GM18511 (cell line): Measurements from ENCODE around the gene VAV2.
"Not testable (repeated sequence)": the region's sequence is repeated elsewhere in the genome, so short reads cannot be mapped to it uniquely, and the experiment has no call there.

Source experiments
- ATAC-seq: cut with Tn5 transposase; IDR thresholded peaks from one replicate; pipeline ENCODE4 v1.9.1; 2021; ENCODE audit warnings: mild to moderate bottlenecking, moderate library complexity; ENCODE audit not compliant: unreplicated experiment

The VAV2 gene

DNA sequence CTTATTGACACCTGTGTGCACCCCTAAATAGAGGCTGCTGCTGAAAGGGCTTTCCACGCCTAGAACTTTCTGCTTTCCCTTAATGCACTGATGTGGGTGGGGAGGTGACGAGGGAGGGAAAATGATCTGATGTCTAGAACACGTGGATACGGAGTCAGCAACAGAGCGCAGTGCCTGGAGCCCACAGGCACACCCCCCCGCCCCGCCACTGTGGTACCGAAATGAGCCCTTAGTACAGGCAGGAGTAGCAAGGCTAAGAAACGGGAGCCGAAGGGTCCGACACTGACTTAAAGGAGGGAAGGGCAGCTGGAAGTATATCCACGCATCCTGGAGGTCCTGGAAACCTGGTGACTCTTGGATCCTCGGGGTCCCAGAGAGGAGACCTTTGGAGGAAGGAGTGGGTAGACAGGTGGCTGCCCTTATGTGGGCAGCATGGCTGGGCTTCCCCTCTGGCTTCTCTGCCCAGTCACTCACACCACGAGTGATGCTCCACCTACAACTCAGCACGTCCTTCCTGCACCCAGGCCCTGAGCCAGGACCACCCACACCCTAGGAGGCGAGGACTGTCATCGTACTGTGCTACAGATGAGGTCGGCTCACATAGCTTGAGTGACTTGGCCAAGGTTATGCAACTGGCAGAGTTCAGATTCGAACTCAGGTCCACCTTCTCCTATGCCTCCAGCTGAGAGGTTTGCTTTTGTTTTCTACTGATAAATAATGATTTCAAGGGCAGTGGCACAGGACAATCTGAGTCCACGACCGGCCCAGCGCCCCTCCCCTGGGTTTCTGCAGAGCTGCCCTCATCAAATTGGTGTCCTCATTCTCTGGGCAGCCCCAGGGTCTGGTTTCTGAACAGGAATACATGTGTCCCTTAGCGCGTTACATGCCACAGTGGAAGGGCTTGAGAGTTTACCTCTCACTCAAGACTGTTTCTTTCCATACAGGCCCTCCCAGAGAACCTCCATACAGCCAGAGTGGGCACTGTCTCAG, 4.7 kb upstream of the VAV2 start:
- no peak for ATAC-seq

DNA sequence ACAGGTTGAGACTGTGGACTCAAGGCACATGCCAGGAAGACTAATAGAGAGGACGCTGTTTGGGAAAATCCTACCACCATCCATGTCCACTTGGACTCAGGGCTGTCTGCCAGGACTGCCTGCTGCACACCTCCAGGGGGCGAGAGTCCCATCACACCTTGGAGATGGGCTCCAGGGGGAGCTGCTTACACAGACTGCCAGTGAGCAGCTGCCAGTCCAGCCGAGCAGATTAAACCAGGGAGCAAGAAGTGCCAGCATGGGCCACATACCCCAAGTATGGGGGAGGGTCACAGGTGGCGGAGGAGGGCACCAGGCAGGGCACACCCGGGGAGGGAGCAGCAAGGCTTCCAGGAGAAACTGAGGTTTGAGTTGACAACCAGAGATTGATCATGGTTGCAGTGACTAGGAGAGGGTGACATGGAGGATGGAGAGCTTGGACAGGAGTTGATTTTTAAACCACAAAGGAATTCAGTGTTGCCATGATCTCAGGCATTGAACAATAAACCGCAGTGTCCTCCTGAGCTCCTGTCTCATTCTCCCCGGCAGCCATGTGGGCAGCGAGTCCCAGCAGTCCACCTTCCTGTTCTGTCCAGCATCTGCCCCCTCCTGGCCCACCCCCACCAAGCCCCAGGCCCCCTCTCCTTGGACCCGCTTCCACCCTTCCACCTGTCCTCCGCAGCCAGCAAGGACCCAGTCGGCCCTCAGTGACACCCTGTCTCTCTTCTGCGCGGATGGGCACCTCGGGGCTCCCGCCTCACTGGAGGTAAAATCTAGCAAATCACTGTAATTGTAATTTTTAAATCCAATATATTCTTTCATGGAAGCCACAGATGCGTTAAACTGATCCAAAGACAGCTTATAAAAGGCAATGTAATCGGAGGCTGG, 3.1 kb upstream of the VAV2 start:
- ATAC-seq, result no peak

DNA sequence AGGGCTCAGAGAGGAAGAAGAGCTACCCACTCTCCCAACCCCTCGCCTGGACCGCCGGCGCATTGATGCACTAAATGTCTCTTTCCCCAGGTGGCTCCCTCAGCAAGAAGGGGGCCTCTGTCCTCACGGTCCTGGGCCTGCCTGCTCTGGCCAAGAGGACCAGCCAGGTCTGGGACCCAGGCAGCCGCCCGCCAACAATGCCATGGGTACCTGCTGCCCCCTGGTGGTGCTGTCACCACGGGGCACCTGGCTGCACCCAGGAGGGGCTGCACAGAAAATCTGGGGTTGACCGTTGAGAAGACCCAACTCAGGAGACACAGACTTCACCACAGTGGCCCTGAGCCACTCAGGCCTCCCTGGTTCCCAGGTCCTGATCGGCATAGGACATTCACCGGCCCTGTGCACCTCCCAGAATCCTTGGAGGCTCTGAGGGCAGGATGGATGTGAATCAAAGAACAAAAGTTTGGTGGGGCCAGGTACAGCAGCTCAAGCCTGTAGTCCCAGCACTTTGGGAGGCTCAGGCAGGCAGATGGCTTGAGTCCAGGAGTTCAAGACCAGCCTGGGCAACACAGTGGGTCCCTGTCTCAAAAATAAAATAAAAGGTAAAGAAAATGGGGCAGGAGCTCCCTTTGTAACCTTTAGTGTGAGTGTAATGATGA, 2.4 kb upstream of the VAV2 start:
- no peak for ATAC-seq

DNA sequence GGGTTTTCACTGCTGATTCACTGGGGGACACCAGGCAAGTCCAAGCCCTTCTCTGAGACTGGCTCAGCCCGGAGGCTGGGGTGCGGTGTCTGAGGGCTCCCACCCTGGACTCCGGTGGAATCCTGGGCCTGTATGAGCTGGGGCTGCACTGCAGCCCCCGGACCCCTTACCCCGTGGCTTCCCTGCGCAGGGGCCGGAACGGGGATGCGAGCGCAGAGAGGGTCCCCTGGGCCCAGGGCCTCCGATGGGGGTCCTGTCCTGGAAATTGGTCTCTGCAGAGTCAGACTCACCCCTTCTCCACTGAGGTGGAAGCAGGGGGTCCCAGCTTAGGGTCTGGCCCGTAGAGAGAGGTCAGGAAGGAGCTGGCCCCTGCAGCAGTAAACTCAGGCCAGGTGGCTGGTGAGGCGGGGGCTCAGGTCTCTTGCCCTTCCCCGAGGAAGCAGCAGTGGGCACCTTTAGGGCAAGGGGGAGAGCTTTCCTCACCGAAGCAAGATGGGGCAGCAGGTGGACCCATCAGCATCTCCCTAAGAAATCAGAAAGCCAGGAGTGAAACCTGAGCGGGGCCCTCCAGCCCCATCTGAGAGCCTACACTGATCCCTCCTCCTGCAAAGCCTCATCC, 1.6 kb upstream of the VAV2 start:
- ATAC-seq, result no peak

DNA sequence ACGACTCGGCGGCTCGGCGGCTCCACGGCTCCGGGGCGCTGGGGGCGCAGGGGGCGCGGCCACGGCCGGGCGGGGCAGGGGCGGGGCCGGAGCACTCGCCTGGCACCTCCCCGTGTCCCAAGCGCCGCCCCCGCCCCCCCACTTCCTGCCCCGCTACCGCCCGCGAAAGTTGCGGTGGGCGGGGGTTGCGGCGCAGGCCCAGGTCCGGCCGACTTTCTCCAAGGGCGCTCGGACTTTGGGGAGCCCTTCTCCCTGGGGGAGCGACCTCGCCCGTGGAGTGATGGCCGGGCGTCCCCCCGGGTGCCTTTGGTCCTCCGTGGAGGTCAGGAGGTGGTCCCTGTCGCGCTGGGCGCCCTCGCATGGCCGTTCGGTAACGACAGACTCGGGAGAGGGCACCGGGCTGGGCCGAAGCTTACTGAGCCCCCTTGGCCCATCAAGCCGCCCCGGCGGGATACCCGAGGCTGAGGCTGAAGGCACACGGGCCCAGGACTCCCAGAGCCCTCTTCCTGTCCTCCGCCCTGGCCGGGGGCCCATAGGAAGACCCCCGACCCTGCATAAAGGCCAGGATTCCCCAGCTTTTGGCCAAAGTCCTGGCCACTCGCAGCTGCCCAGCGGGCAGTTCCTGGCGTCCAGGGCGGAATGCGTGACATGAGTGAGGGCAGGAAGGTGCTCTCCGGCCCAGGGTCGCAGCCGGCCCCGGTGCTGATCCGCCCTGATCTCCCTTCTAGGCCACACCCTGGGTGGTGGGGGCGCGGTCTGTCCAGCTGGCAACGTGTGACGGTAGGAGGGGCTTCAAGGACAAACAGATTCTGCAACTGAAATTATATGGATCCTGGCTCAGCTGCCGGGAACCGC, 883 bp upstream of the VAV2 start:
- peak; percentile 62 for ATAC-seq

DNA sequence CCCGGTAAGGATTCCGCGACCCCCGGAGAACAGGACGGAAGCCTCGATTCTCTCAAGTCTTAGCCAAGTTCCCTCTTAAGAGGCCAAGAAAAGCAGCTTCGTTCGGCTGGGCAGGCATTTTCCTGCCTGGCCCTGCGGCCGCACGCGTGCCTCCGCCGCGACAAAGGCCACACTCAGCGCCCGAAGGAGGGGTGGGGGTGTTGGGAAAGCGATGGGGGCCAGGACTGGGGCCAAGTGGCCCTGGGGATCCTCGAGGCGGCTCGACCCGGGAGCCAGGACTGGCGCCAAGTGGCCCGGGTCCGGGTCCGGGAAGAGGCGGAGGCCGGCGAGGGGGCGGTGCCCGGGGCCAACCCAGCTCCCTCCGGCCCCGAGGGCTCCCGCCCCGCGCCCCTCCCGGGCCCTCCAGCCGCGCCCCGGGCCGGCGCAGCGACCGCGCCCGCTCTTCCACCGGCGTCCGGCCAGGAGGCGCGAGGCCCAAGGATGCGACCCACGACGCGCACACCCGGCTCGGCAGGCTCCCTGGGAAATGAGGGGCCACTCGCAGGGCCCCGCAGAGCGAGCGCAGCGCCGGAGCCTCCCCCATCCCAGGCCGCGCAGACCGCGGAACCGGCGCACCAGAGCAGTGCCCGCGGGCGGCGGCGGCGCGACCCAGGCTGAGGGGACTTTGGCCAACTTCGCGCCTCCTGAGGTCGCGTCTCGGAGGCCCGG, 756 bp downstream of the VAV2 start:
- ATAC-seq, result peak; percentile 17

DNA sequence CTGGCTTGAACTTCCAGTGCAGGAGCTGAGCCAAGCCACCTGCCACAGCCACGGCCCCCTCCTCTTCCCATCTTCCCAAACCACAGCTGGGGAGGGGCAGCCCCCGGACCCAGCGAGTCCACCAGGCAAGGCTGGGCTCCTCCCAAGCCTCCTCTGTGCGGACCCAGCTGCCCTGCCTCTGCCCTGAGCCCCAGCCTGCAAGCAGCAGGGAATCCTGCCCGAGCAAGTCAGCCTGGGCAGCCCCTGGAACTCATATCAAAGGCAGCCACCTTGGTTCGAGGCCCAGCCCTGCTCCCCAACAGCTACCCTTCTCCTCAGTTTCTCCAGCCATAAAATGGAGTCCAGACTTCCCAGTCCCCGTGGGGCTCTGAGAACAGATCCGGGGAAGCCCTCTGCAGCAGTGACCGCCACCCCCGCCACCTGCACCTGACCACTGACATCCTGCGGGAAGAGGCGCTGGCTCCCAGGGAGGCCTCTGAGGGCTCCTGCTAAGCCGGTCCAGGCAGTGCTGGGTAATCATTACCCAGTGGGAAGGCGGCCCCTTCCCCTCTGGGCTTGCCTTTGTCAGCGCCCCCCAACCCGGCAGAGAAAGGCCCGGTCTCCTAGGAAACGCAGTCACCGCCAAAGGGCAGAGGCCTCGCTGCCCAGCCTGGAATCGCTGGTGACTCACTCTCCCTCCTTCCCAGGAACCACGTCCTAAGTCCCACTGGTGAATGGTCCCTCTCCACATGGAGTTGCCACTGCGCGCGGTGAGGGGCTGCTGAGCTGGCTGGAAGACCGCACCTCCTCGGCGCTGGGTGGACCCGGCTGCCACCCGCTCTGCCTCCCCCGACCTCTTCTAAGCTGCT, 1.5 kb downstream of the VAV2 start:
- ATAC-seq, result no peak

DNA sequence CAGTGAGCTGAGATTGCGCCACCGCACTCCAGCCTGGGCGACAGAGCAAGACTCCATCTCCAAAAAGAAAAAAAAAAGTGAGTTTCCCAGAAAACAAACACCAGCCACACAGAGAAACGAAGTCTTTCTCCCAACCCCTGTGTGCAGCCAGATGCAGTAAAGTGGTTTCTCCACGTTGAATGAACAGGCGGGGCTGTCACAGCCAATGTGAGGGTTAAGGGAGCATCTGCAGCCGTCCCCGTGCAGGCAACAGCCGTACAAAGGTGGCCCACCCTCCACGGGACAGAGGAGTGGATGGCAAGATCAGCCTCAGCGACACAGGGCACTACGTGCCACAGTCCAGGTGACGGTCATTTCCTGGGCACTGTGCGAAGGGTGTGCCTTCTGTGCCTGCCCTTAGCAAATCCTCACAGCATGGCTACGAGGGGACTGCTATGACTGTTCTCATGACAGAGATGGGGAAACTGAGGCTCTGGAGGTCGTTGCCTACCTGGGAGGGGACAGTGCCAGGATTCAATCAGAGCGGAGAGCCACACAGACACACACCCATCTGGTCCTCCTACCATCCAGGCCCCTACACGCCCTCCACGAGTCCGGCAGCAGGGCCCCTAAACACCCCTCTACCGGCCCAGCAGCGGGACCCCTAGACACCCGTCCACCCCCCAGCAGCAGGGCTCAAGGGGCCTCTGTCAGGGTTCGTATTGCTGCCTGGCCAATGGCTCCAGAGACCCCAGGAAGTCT, 2.3 kb downstream of the VAV2 start:
- ATAC-seq, result no peak

DNA sequence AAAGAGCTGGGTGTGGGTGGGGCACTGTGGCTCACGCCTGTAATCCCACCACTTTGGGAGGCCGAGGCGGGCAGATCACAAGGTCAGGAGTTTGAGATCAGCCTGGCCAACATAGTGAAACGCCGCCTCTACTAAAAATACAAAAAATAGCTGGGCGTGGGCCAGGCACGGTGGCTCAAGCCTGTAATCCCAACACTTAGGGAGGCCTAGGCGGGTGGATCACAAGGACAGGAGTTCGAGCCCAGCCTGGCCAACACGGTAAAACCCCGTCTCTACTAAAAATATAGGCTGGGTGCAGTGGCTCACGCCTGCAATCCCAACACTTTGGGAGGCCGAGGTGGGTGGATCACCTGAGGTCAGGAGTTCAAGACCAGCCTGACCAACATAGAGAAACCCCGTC, 3.4 kb downstream of the VAV2 start:
- ATAC-seq, result not testable (repeated sequence)

DNA sequence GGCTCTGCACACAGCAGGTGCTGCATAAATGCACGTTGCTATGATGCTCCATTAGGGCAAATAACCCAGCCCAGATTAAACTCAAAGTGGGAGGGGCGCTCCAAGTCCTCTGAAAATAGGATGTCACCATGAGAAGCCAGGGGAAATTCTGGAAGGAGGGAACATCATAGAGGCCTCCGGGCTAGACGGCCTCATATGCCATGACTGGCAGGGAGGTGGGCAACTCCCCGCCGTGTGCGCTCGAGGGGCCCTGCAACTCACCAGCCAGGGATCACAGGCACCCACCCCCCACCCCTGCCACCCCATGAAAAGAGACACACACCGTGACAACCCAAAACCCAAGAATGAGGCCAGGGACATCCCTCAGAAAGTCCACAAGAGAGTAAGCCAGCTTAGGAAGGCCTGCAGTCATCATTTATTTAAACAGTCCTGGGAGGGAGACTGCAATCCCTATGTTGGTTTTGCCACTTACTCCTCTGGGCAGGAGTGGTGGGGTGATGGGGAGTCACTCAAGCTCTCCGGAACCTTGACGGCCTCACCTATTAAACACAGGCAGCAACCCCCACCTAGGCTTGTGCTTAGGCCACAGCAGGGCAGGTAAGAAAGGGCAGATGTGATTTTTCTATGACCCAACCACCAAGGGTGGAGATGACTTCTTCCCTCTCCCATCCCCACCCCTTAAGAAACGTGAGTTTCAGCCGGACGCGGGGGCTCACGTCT, 4.0 kb downstream of the VAV2 start:
- no peak for ATAC-seq

DNA sequence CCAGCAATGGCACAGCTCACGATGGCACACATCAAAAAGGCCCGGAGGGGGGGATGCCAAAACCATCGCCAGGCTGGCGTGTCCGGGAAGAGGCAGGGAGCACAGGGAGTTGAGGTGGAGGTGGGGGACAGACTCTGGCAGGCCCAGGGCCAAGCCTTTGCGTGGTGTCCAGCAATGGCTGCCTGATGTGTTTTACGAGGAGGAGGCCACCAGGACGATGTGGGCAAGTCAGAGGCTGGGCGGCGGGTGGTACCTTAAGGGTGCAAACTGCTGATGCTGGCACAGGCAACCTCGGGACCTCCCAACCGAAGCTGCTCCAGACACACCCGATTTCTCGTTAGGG, 4.7 kb downstream of the VAV2 start:
- no peak for ATAC-seq

DNA sequence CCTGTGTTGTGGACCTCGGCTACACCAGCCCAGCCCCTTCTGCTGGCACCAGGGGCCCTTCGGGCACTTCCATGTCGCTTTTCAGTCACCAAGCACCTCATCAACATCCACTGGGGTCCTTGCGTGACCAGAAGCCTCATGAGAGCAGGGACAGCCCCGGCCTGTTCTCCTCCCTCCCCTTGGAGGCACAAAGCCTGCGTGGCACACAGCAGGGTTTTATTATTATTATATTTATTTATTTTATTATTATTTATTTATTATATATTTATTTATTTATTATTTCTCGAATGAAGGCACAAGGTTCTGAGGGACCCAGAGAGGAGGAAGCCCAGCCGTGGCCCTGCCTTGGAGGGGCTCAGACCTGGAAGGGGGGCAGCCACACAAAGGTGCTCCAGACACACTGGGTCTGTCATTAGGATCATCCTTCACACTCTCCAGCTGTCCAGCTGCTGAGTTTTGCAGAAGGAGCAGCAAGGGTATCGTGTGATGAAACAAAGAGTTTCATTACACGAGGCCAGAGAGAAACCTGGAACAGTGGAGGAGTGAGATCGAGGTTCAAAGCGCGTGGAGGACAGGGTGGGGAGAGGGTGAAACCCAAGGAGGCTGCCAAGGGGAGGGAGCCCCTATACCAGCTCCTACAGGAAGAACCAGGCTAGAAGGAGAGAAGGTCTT, 5.2 kb downstream of the VAV2 start:
- ATAC-seq, result no peak

DNA sequence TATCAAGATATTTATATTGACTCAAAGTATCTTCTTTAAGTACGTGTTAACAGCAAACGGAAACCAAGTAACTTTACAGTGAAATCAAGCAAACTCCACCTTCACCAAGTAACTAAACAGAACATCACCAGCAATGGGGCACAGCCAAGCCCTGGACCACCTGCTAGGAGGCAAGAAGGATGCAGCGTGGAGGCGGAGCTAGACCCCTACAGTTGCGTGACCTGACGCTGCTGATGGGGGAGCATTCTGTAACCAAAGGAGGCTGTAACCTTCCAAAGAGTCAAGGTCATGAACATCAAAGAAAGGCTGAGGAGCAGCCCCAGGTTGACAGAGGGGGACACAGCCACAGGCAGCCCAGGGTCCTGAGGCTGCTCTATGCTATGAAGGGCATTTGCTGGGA, 6.1 kb downstream of the VAV2 start:
- ATAC-seq, result no peak

DNA sequence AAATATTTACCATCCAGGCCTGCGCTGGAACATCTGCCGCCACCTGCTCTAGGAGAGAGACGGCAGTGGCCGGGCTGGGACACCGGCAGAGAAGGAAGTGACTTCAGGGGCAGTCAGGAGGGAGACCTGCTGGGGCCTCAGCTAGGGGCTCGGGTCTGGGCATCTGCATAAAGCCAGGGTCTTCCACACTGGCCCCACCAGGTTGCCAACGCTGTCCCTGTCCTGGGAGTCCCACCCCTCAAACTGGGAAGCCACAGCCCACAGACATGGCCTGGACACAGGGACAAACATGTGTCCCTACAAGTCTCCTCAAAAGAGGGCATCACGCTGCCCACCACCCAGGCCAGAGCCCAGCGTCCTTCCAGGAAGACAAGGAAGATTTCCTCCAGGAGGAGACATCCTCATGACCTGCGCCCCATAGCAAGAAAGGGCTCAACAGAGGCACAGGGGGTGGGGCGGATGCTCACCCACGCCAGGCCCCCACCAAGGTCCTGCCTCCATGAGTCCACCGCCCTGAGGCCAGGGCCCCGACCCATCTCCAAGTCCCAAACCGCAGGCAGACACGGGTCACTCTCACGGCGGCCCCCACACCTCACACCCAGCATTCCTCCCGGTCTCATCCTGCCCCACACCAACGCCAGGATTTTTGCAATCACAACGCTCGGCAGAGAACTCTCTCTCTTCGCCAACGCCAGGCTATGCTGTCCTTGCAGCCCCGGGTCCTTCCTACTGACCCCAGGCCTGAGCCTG, 9.0 kb downstream of the VAV2 start:
- ATAC-seq, result no peak

DNA sequence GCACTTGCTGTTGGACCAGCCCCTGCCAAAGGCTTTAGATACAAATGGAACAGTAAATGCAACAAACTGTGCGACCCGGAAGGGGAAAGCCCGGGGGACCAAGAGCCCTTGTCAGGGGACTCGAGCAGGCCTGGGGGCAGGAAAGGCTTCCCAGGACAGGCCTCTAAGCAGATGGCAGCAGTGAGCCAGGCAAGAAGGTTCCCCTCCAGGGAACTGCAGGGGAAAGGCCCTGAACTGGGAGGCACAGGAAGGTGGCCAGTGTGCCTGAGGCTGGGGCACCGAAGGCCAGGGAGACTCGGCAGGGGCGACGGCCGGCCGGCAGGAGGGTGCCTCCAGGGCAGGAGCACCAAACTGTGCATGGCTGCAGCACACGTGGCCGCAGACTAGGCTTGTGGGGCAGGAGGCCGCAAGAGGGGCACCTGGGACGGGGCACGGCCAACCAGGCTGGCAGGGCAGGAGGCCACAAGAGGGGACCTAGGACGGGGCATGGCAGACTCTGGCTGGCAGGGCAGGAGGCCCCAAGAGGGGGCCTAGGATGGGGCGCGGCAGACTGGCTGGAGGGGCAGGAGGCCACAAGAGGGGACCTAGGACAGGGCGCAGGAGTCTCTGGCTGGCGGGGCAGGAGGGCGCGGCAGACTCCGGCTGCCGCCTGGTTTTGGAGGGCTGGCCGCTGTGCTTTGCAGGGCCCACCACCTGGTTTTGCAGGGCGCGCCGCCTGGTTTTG, 10.0 kb downstream of the VAV2 start:
- no peak for ATAC-seq
